H9 (cell line): ENCODE data around the gene GARRE1. TPM values are rescaled to one million over a fixed set of nuclear protein-coding genes. Genes with fewer than 3 reads are reported as not detected.

Source experiments
- DNase-seq: peaks from one replicate; pipeline ENCODE4 v3.0.0-alpha.2; 2017
- H2AFZ ChIP-seq: one replicate; pipeline ENCODE4 v1.6.1; 2013; ENCODE audit warnings: mild to moderate bottlenecking, low read length, control low read depth, moderate library complexity
- H2AK5ac ChIP-seq: 2 replicates; pipeline ENCODE4 v1.6.1; 2013; ENCODE audit warnings: low read length, control low read depth, mixed read lengths; ENCODE audit not compliant: insufficient read length
- H2BK120ac ChIP-seq: one replicate; pipeline ENCODE4 v1.6.1; 2013; ENCODE audit warnings: low read depth, mild to moderate bottlenecking, low read length, control low read depth, inconsistent platforms; ENCODE audit not compliant: poor library complexity, severe bottlenecking
- H2BK12ac ChIP-seq: 2 replicates; pipeline ENCODE4 v1.6.1; 2013; ENCODE audit warnings: low read length, control low read depth, mixed read lengths, low read depth; ENCODE audit not compliant: insufficient read length
- H2BK15ac ChIP-seq: 2 replicates; pipeline ENCODE4 v1.6.1; 2013; ENCODE audit warnings: low read depth, low read length, control low read depth
- H2BK20ac ChIP-seq: one replicate; pipeline ENCODE4 v1.6.1; 2013; ENCODE audit warnings: low read depth, mild to moderate bottlenecking, low read length, control low read depth, inconsistent platforms; ENCODE audit not compliant: poor library complexity, severe bottlenecking
- H2BK5ac ChIP-seq: 2 replicates; pipeline ENCODE4 v1.6.1; 2013; ENCODE audit warnings: low read length, control low read depth, mixed read lengths; ENCODE audit not compliant: insufficient read length
- H3K14ac ChIP-seq: 2 replicates; pipeline ENCODE4 v1.6.1; 2013; ENCODE audit warnings: low read length, control low read depth; ENCODE audit not compliant: insufficient read depth
- H3K18ac ChIP-seq: 2 replicates; pipeline ENCODE4 v1.6.1; 2013; ENCODE audit warnings: low read depth, mild to moderate bottlenecking, mixed read lengths, low read length, control low read depth; ENCODE audit not compliant: insufficient read length
- H3K23ac ChIP-seq: 2 replicates; pipeline ENCODE4 v1.6.1; 2013; ENCODE audit warnings: low read length, control low read depth, mixed read lengths, low read depth; ENCODE audit not compliant: insufficient read length
- H3K23me2 ChIP-seq: 2 replicates; pipeline ENCODE4 v1.6.1; 2013; ENCODE audit warnings: low read depth, mild to moderate bottlenecking, mixed read lengths, low read length, control low read depth; ENCODE audit not compliant: insufficient read length, poor library complexity, severe bottlenecking
- H3K27ac ChIP-seq: 2 replicates; pipeline ENCODE4 v1.5.1; 2013; ENCODE audit warnings: low read length, control low read depth, mixed read lengths, low read depth; ENCODE audit not compliant: insufficient read length
- H3K27me3 ChIP-seq: 2 replicates; pipeline ENCODE4 v1.6.1; 2013; ENCODE audit warnings: low read length, control low read depth, inconsistent platforms; ENCODE audit not compliant: insufficient read depth
- H3K4ac ChIP-seq: 2 replicates; pipeline ENCODE4 v1.6.1; 2013; ENCODE audit warnings: low read depth, mild to moderate bottlenecking, control low read depth, inconsistent platforms, low read length, moderate library complexity
- H3K4me1 ChIP-seq: 2 replicates; pipeline ENCODE4 v1.6.1; 2013; ENCODE audit warnings: low read length, control low read depth, inconsistent platforms; ENCODE audit not compliant: insufficient read depth
- H3K4me2 ChIP-seq: 2 replicates; pipeline ENCODE4 v1.6.1; 2013; ENCODE audit warnings: low read length, control low read depth, mixed read lengths; ENCODE audit not compliant: insufficient read length, insufficient read depth
- H3K56ac ChIP-seq: 2 replicates; pipeline ENCODE4 v1.6.1; 2013; ENCODE audit warnings: low read depth, mild to moderate bottlenecking, mixed read lengths, low read length, control low read depth; ENCODE audit not compliant: insufficient read length
- H3K79me1 ChIP-seq: 2 replicates; pipeline ENCODE4 v1.6.1; 2013; ENCODE audit warnings: low read depth, mild to moderate bottlenecking, moderate library complexity, low read length, control low read depth, inconsistent platforms; ENCODE audit not compliant: insufficient read depth, poor library complexity, severe bottlenecking
- H3K79me2 ChIP-seq: 2 replicates; pipeline ENCODE4 v1.6.1; 2013; ENCODE audit warnings: low read length, control low read depth, inconsistent platforms; ENCODE audit not compliant: insufficient read depth
- H3K9ac ChIP-seq: 2 replicates; pipeline ENCODE4 v1.6.1; 2013; ENCODE audit warnings: low read length, control low read depth, mixed read lengths; ENCODE audit not compliant: insufficient read length; ENCODE audit errors: extremely low read depth
- H3K9me3 ChIP-seq: one replicate; pipeline ENCODE4 v1.6.1; 2013; ENCODE audit warnings: low read depth, low read length, inconsistent platforms; ENCODE audit not compliant: control insufficient read depth
- H3T11ph ChIP-seq: one replicate; pipeline ENCODE4 v1.6.1; 2013; ENCODE audit warnings: mild to moderate bottlenecking, low read length, control low read depth, inconsistent platforms
- H4K20me1 ChIP-seq: one replicate; pipeline ENCODE4 v1.6.1; 2013; ENCODE audit not compliant: control insufficient read depth, insufficient read length, insufficient read depth
- H4K5ac ChIP-seq: 2 replicates; pipeline ENCODE4 v1.6.1; 2013; ENCODE audit warnings: low read depth, mild to moderate bottlenecking, mixed read lengths, low read length, control low read depth; ENCODE audit not compliant: insufficient read length
- H4K8ac ChIP-seq: replicated peaks from 2 replicates; pipeline ENCODE4 v1.6.1; 2013; ENCODE audit warnings: low read length, control low read depth, mixed read lengths, low read depth; ENCODE audit not compliant: insufficient read length
- H4K91ac ChIP-seq: 2 replicates; pipeline ENCODE4 v1.6.1; 2013; ENCODE audit warnings: low read depth, mild to moderate bottlenecking, moderate library complexity, mixed read lengths, low read length, control low read depth; ENCODE audit not compliant: insufficient read length
- H3K27ac Mint-ChIP-seq, 3 experiments: 2 replicates in 2 of 3; 3 replicates in 1 of 3; pipeline ENCODE4 v1.8.0; 2020 to 2021; ENCODE audit warnings: mixed read lengths in 3 of 3, mild to moderate bottlenecking in 1 of 3, moderate library complexity in 1 of 3
- H3K27me3 Mint-ChIP-seq: 2 replicates; pipeline ENCODE4 v1.8.0; 2021; ENCODE audit warnings: low read depth, mild to moderate bottlenecking, moderate library complexity, mixed read lengths
- H3K36me3 Mint-ChIP-seq, 3 experiments: 2 replicates in 2 of 3; 3 replicates in 1 of 3; pipeline ENCODE4 v1.8.0; 2020 to 2021; ENCODE audit warnings: low read depth in 3 of 3, mixed read lengths in 3 of 3; ENCODE audit not compliant: insufficient read depth in 1 of 3
- H3K4me1 Mint-ChIP-seq, 2 experiments: 2 replicates each; pipeline ENCODE4 v1.8.0; 2020; ENCODE audit warnings: mixed read lengths in 2 of 2
- H3K4me3 Mint-ChIP-seq, 2 experiments: 2 replicates in 1 of 2; 3 replicates in 1 of 2; pipeline ENCODE4 v1.8.0; 2020 to 2021; ENCODE audit warnings: mild to moderate bottlenecking in 2 of 2, mixed read lengths in 2 of 2, moderate library complexity in 1 of 2
- H3K9me3 Mint-ChIP-seq, 2 experiments: 2 replicates in 1 of 2; 3 replicates in 1 of 2; pipeline ENCODE4 v1.8.0; 2020; ENCODE audit warnings: mild to moderate bottlenecking in 2 of 2, mixed read lengths in 2 of 2, moderate library complexity in 1 of 2
- WGBS: extraction: QIAGEN DNeasy Blood & Tissue Kit; methylation state at CpG from one replicate; pipeline ENCODE4 v1.1.7; 2013; ENCODE audit warnings: missing lambda C conversion rate, low lambda C conversion rate, mixed read lengths; ENCODE audit not compliant: insufficient read length; ENCODE audit errors: extremely low coverage; 5-methylcytosine and 5-hydroxymethylcytosine counted together
- total RNA-seq: library from RNA; stranded (reverse); gene quantifications from 2 replicates; pipeline ENCODE4 v1.2.1, GENCODE V29; 2021
- TF ChIP-seq, protein P1 (sequence below): fragments of 200-600 bp; sonication (generic); conservative IDR thresholded peaks from 3 replicates; pipeline ENCODE4 v1.8.0; 2021; ENCODE audit warnings: antibody characterized with exemption, mild to moderate bottlenecking

The GARRE1 gene
- total RNA-seq, 1 experiment from 2014 or later = 24.1 TPM

- Histone ChIP-seq H3K27ac (no peak overlapping the region), H4K91ac (no peak overlapping the region), H3K27me3 (no peaks in the 10 kb centered on the region), H3K79me1 (no peaks in the 10 kb centered on the region), H2AFZ (no peak overlapping the region), H3K9me3 (no peaks in the 10 kb centered on the region), H3K79me2 (peaks cover 1% of the 10 kb centered on the region; the same call in 1 of the 2 replicates), H2BK120ac (no peak overlapping the region), H4K8ac (no peak overlapping the region), H4K20me1 (no peaks in the 10 kb centered on the region), H2AK5ac (no peak overlapping the region), H2BK20ac (no peak overlapping the region), H4K5ac (no peak overlapping the region), H3T11ph (no peak overlapping the region), H3K23ac (no peak overlapping the region), H3K18ac (no peak overlapping the region), H3K4ac (no peak overlapping the region), H2BK12ac (no peak overlapping the region), H3K9ac (no peak overlapping the region), H3K56ac (no peak overlapping the region), H3K4me2 (no peak overlapping the region), H3K4me1 (peaks cover 9% of the 10 kb centered on the region; the same call in 1 of the 2 replicates), H2BK15ac (no peak overlapping the region), H2BK5ac (no peak overlapping the region), H3K14ac (no peak overlapping the region), H3K23me2 (no peaks in the 10 kb centered on the region)
- Mint-ChIP-seq H3K27ac (peak overlapping the region in 2 of 3 experiments; percentile 59 to 77; a peak in 4 of 7 replicates), H3K4me3 (no peak overlapping the region), H3K27me3 (no peaks in the 10 kb centered on the region), H3K4me1 (peaks cover 34 to 42% of the 10 kb centered on the region in 2 experiments), H3K9me3 (no peaks in the 10 kb centered on the region), H3K36me3 (peaks cover 0 to 3% (median 0%) of the 10 kb centered on the region in 3 experiments; a peak in 4 of 7 replicates)
- WGBS = no CpG with 5 or more reads among the region's 8 CpGs
- TF ChIP-seq, protein P1, sequence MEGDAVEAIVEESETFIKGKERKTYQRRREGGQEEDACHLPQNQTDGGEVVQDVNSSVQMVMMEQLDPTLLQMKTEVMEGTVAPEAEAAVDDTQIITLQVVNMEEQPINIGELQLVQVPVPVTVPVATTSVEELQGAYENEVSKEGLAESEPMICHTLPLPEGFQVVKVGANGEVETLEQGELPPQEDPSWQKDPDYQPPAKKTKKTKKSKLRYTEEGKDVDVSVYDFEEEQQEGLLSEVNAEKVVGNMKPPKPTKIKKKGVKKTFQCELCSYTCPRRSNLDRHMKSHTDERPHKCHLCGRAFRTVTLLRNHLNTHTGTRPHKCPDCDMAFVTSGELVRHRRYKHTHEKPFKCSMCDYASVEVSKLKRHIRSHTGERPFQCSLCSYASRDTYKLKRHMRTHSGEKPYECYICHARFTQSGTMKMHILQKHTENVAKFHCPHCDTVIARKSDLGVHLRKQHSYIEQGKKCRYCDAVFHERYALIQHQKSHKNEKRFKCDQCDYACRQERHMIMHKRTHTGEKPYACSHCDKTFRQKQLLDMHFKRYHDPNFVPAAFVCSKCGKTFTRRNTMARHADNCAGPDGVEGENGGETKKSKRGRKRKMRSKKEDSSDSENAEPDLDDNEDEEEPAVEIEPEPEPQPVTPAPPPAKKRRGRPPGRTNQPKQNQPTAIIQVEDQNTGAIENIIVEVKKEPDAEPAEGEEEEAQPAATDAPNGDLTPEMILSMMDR = no peak
- no peak for DNase-seq
Observed at GRCh38 chr19:34263745-34264237, 9.4 kb downstream of the GARRE1 start.
